ENCODE data around the gene RASD1.
"Not testable (repeated sequence)": the region's sequence is repeated elsewhere in the genome, so short reads cannot be mapped to it uniquely, and the experiment has no call there.

The RASD1 gene

DNA sequence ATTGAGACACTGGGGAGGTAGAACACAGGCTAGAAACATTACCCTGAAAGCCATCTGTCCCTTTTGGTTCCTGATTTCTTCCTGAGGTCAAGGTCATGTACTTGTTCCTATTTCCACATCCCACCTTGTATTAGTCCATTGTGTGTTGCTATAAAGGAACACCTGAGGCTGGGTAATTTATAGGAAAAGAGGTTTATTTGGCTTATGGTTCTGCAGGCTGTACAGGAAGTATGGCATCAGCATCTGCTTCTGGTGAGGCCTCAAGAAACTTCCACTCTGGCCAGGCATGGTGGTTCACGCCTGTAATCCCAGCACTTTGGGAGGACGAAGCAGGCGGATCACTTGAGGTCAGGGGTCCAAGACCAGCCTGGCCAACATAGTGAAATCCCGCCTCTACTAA, 26.8 kb downstream of the RASD1 start:
- no peak for DNase-seq (ENCODE audit: low spot score)

DNA sequence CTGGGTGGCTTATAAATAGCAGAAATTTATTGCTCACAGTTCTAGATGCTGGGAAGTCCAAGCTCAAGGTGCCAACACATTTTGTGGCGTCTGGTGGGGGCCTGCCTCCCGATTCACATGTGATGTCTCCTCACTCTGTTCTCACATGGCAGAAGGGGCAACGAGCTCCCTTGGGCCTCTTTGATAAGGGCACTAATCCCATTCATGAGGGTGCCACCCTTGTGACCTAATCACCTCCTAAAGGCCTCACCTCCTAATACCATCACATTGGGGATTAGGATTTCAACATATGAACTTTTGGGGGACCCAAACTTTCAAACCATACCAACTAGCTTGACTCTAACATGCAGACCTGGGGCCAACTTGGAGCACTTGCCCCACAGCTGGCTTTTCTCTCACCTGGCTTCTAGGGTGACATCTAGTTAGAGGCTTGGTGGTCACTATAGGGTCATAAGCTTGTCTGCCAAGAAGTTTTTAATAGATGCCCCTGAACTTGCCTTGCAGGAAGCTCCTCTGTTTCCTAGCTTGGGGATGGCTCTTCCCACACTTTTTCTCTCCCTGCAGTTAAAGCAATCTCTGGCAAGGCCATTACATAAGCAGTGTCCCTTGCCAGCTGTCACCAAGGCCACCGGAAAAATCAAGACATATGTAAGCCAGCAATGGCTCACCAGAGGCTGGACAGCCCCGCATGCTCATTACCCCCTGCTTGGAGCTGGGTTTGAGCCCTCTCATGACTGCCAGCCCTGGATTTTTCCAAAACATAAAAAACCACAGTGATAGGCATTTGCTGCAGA, 27.8 kb downstream of the RASD1 start:
- DNase-seq (ENCODE audit: low spot score) = no peak

DNA sequence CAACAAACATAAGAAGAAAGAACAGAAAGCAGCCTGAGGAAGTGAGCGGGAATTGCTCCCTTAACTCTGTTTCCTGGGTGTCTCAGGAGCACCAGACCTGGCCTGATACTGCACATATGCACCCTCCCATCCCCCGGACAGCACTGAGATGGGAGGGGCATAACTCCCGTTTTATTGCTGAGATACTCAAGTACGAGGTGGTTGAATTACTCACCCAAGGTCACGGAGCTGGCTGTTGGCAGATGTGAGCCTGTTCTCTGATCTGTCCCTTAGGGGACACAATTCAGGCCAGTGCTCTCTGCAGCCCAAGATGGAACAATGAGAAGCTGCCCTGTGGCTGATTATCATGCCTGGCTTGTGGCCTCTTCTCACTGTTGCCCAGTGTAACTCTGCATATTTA, 28.5 kb downstream of the RASD1 start:
- DNase-seq (ENCODE audit: low spot score) = no peak

DNA sequence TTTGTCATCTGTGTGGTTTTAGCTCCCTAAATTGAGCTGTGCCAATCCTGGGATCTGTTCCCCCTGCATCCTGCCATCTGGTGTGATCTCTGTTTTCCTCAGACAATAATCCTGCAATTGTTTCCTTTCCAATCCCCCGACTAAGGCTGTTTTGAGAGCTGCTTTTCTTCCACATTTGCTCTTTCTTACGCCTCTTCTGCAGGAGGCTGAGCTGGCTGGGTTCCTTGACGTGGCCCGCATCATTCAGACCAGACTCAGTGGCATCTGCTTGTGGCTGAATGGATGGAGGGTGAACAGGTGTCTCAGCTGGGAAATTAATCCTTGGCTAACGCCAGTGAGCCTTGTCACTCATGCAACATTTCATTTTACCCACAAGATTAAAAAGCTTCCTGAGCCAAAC, 29.2 kb downstream of the RASD1 start:
- DNase-seq (ENCODE audit: low spot score) = no peak

DNA sequence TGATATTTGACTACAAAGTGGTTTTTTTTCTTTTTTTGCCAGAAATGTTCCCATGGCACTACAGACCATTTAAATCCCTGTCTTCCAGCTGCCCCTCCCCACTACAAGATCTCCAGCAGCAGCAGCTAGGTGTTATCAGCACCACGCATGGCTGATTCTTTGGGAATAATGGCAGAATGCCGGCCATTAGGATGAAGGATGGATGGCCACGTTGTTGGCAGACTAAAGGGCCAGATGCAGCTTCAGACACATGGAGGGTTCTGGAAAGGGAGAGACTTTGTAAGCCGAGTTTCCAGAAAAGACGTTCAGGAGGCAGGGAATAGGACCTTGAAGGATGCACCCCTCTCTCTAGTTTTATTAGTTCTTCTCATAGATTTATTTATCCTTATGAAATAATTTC, 29.7 kb downstream of the RASD1 start:
- DNase-seq (ENCODE audit: low spot score) = no peak

DNA sequence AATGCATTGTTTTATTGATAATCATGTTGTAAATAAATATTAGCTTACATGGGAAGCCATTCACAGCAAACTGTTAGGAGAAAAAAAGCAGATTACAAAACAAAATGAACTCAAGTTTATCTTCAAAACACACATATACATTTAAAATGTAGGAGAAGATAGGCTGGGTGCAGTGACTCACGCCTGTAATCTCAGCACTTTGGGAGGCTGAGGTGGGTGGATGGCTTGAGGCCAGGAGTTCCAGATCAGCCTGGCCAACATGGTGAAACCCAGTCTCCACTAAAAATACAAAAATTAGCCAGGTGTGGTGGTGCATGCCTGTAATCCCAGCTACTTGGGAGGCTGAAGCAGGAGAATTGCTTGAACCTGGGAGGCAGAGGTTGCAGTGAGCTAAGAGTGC, 30.3 kb downstream of the RASD1 start:
- DNase-seq (ENCODE audit: low spot score) = not testable (repeated sequence)

DNA sequence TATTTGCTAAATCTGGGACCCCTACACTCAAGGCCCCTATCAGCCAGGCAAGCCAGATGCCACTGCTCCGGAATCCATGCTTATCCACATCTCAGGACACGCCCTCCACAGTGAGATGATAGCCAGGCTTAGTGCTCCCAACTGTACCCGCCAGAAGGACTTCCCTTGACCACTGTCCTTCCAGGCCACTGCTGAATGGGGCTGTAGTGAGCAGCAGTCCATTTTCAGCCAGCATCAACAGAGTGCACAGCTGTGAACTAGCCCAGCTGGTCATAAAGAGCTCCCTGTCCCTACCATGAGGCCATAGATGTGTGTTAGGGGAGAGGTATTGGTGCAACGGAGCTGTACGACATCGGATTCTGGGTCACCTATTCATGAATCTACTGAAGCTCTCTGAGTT, 32.4 kb downstream of the RASD1 start:
- DNase-seq (ENCODE audit: low spot score) = no peak

DNA sequence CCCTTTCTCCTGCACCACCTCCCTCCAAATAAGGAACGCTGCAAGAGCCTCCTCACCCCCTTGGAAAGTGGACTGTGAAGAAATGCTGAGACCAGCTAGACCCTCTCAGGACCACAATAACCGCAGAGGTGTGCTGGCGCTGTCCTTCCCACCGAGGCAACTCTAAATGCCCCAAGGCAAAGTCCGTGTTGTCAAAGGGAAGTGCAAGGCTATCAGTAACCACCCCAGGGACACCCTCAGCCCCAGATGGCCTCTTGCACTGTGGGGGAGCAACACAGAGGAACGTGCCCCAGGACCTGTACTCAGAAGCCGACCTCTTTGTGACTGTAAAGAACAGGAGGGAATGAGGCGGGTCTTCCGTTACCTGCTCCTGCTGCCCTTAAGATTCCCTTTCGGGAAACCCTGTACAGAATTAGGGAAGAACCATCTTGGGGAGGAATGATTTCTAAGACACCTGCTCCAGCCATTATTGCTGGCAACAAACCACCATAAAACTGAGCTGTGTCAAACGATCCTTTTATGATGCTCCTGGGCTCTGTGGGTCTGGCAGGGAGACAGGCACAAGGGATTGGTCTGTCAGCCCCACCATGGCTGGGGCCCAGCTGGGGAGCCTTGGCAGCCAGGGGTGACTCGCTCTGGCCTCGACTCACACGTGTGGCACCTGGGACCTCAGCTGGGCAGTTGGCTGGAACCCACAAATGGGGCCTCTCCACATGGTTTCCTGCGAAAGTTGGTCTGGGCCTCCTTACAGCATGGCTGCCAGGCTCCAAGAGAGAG, 34.0 kb downstream of the RASD1 start:
- DNase-seq (ENCODE audit: low spot score) = no peak

DNA sequence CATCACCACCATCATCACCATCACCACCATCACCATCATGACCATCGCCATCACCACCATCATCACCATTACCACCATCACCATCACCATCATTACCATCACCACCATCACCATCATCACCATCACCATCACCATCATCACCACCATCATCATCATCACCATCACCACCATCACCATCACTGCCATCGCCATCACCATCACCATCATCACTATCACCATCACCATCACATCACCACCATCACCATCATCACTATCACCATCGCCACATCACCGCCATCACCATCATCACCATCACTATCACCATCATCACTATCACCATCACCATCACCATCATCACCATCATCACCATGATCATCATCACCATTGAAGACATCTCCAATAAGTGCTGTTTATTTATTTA, 36.2 kb downstream of the RASD1 start:
- no peak for DNase-seq (ENCODE audit: low spot score)

DNA sequence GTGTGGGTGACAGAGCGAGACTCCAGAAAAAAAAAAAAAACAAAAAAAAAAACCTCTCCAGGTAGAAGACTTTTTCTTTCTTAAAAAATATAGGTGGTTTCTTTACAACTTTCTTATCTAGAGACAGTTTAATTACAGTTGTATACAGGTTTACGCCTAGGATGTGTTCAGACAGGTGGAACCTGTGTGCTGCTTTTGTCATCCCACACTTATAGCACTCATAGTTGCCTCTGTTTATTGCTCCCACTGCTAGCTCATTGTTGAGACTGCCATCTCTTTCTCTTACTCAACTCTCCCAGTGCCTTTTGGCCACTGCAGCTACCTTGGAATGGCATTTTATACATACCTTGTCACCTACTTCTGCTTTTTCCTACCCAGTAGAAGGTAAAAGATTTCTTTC, 38.5 kb downstream of the RASD1 start:
- no peak for DNase-seq (ENCODE audit: low spot score)

DNA sequence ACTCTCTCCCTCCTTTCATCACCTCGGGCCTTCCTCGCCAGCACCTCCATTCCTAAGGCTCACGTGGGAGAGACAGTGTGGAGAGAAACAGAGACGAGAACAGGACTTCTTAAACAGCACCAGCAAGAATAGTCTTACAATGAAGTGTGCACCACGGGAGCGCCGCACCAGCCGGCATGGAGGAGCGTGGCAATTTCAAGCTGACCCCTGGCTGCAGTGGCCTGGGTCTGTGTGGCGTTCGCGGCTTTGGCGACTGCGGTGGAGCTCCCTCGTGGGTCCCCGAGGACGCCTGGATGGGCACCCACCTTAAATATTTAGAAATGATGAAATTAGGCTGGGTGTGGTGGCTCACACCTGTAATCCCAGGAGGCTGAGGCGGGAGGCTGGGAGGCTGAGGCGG, 39.9 kb downstream of the RASD1 start:
- no peak for DNase-seq (ENCODE audit: low spot score)

DNA sequence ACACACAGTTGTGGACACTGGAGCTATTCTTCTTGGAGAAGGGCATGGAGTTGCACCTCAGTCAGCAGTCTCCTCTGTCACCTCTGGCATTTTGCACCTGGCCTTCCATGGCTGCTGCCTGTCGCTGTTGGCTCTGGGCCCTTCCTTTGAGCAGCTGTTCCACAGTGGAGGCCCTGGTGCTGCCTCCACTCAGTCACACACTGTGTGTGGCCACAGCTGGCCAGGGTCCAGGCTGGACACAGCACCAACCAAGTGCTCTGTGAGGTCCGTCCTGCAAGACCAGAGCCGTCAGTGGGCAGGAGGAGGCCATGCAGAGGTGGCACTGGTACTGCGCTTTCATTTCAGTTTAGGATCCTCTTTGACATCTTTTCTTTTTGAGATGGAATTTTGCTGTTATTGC, 41.0 kb downstream of the RASD1 start:
- no peak for DNase-seq (ENCODE audit: low spot score)

DNA sequence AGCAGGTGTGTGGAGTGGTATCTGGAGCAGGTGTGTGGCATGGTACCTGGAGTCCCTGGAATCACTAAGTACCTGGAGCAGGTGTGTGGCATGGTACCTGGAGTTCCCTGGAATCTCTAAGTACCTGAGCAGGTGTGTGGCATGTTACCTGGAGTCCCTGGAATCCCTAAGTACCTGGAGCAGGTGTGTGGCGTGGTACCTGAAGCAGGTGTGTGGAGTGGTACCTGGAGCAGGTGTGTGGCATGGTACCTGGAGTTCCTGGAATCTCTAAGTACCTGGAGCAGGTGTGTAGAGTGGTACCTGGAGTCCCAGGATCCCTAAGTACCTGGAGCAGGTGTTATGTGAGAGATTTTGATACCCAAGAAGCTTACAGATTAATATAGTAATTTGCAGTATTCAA, 41.5 kb downstream of the RASD1 start:
- not testable (repeated sequence) for DNase-seq (ENCODE audit: low spot score)

DNA sequence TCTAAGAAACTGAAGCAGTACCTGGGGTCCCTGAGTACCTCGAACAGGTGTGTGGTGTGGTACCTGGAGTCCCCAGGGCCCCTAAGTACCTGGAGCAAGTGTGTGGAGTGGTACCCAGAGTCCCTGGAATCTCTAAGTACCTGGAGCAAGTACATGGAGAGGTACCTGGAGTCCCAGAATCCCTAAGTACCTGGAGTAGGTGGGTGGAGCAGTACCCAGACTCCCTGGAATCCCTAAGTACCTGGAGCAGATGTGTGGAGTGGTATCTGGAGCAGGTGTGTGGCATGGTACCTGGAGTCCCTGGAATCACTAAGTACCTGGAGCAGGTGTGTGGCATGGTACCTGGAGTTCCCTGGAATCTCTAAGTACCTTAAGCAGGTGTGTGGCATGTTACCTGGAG, 41.9 kb downstream of the RASD1 start:
- no peak for DNase-seq (ENCODE audit: low spot score)

DNA sequence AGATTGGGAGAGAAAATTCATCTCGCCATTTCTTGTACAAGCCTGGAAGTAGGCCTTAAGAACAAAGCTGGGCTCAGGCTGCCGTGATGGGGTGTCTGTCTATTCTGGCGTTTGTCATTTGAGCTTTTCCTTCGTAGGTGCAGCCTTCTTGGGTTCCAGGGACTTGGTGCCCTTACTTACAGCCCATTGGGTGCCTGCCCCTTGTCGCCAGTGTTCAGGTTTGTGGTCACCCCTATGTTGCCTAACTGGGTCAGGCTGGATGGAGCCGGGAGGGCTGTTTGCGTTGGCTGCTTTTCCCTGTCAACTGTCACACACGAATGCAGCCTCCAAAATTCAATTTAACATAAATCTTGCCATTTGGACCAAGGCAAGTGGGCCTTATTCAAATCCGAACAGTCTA, 43.1 kb downstream of the RASD1 start:
- DNase-seq (ENCODE audit: low spot score) = no peak

DNA sequence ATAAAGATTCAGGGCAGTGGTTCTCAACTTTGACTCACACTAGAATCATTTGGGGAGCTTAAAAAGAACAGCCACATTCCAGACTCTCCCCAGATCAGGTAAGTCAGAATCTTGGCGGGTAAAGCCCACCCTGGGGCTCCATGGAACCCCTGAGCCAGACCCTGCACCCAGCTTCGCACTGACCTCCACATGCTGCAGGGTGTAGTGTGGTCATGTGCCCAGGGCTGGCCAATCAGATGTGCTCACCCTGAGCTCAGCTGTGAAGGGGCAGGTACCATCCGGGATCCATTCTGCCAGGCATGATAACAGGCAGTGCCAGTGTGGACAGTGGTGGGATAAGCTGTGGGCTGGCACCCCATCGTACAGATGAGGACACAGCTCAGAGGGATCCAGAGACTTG, 47.5 kb downstream of the RASD1 start:
- no peak for DNase-seq (ENCODE audit: low spot score)

DNA sequence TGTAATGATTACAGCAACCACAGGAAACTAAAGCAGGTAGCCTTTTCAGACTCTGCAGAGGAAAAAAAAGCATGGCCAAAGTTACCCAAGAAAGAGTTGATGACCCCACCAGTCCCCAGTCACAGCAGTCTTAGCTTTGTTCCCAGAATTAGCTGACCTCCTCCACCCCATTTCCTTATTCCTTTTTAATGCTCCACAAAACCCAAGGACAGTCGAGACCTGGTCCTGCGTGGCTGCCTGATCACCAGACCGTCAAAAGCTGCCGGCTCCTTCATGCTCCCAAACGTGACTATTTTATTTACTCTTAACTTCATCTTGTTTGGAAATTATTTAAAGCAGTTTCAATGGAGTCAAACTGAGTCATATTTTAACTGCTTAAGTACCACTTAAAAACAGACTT, 48.1 kb downstream of the RASD1 start:
- no peak for DNase-seq (ENCODE audit: low spot score)

DNA sequence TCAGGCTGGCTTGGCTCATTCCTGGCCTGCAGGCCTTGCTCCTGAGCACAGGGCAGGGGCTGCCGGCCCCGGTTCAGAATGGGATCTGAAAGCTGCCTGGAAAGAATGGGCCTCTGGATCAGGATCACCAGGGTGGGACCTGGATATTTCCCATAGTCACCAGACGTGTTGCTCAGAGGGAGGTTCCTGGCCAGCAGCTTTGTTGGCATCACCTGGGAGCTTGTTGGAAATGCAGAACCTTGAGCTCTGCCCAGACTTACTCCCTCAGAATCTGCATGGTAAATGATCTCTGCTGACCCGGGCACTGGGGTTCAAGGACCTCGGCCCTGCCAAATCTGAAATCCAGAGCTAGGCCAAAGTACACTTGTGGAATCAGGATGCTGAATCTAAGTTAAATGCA, 48.9 kb downstream of the RASD1 start:
- no peak for DNase-seq (ENCODE audit: low spot score)

DNA sequence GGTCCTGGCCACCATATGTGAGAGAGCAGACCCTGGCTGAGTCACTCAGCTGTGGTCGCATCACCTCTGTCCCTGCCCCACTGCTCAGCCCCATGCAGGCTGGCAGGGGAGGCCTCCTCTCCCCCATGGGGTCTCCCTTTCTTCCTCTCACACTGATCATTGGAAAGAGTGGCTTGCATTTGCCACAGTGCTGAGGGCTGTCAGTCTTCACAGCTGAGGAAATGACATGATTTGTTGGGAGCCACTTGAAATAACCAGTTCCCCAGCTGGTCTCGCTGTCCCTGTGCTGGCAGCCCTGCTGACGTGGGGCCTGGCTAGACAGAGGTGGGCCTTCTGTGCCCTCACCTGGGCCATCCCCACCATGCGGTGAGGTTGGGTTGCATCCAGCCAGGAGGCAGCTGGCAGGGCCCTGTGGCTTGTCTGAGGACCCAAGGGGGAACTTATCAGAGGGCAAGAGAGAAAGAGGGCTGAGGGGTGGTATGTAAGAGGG, 49.5 kb downstream of the RASD1 start:
- no peak for DNase-seq (ENCODE audit: low spot score)

DNA sequence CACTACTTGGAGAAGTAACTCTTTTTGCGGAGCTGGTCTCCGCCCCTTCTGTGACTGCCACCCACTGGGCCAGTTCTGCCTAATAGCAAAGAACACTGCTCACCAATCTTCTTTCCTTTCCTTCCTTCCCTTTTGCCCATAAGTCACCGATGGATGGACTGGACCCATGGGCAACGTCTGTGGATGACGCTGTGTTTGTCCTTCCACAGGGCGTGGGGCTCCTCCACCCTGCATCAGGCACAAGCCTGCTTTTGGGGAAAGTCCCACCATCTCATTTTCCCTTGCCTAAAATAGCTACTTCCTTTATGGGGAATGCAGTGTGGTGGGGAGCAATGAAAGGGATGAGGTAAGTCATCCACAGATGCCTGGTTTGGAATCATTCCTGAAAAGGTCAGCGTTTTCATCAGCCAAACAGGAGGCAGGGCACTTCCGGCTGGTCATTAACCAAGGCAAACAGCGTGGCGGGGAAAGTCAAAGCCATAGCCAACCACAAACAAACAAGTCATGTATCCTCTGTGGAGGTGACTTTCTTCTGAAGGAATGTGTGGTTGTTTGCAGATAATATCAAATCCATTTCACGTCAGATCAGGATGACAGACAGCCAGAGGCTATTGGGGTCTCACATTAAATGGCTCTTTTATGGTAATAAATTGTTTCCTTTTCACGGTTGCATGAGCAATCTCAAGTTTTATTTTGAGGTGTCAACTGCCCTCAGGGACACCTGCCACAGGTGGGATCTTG, 50.1 kb downstream of the RASD1 start:
- DNase-seq (ENCODE audit: low spot score) = peak; percentile 67

DNA sequence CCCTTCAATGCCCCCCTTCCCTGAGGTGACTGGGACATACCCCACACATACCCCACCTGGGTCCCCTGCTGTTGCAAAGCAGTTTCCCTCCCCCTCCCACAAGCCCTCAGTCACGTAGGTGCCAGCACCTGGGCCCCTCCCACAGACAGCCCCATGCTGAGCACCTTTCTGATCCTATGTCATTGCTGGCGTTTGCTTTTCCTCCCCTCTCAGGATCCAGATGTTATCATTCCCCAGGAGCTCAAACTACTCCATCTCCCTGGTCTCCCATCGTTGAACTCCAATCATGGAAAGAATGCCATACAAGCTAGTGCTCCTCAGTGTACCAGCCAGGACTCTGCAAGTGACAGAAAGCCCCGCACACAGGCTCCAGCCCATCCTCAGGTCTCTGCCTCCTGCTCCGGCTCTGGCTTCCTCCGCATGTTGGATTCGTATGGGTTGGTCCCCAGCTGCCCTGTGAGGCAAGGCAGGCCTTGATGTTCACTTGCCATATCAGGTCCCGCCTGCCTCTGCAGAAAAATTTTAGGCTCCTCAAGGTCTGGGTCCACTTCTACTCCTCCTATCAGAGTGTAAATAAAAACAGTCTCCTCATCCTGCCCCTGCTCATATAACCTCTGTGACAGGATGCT, 50.8 kb downstream of the RASD1 start:
- no peak for DNase-seq (ENCODE audit: low spot score)

All from RKO (cell line).